ENCODE data around the gene ZNF23. TPM values are rescaled to one million over a fixed set of nuclear protein-coding genes. Genes with fewer than 3 reads are reported as not detected.

Gene ZNF23
- total and polyA plus RNA-seq, 10 of the 15 experiments (the other 5 are each of a cell fraction or from before 2014, with no cell fraction given), result 3.6 to 11.5 (median 8.7) TPM

DNA sequence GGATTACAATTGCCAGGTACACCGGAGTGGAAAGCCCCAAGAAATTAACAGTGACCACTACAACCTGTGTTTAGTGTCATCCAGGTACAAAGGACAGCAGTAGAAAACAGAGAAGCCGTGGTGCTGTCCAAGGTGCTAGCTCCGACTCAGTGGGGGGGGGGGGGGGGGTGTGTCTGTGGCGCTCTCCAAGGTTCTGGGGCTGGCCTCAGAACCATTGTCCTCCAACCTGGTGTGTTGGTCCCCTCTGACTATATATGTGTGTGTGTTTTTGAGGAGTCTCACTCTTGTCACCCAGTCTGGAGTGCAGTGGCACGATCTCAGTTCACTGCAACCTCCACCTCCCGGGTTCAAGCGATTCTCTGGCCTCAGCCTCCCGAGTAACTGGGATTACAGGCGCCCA lies 5.8 kb upstream of the ZNF23 start (continued):
- TF ChIP-seq, protein P1, sequence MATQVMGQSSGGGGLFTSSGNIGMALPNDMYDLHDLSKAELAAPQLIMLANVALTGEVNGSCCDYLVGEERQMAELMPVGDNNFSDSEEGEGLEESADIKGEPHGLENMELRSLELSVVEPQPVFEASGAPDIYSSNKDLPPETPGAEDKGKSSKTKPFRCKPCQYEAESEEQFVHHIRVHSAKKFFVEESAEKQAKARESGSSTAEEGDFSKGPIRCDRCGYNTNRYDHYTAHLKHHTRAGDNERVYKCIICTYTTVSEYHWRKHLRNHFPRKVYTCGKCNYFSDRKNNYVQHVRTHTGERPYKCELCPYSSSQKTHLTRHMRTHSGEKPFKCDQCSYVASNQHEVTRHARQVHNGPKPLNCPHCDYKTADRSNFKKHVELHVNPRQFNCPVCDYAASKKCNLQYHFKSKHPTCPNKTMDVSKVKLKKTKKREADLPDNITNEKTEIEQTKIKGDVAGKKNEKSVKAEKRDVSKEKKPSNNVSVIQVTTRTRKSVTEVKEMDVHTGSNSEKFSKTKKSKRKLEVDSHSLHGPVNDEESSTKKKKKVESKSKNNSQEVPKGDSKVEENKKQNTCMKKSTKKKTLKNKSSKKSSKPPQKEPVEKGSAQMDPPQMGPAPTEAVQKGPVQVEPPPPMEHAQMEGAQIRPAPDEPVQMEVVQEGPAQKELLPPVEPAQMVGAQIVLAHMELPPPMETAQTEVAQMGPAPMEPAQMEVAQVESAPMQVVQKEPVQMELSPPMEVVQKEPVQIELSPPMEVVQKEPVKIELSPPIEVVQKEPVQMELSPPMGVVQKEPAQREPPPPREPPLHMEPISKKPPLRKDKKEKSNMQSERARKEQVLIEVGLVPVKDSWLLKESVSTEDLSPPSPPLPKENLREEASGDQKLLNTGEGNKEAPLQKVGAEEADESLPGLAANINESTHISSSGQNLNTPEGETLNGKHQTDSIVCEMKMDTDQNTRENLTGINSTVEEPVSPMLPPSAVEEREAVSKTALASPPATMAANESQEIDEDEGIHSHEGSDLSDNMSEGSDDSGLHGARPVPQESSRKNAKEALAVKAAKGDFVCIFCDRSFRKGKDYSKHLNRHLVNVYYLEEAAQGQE (IDR thresholded peaks at IDR 0.05; ENCODE audit: low read depth, low read length), result peak; percentile 99
- TF ChIP-seq TCF3 (IDR thresholded peaks at IDR 0.05; ENCODE audit: borderline replicate concordance, insufficient read depth, low read depth, low read length) (no peak), ATF7 (IDR thresholded peaks at IDR 0.05; ENCODE audit: low read depth) (no peak), TCF7 (IDR thresholded peaks at IDR 0.05; ENCODE audit: borderline replicate concordance) (no peak), MYC (IDR thresholded peaks at IDR 0.05; ENCODE audit: insufficient read depth, insufficient read length, insufficient replicate concordance, low read length, severe bottlenecking) (no peak), EED (IDR thresholded peaks at IDR 0.05; ENCODE audit: low read depth) (no peak), CBX5 (IDR thresholded peaks at IDR 0.05; ENCODE audit: low read depth) (no peak), POLR2A (IDR thresholded peaks at IDR 0.05; ENCODE audit: low read depth, low read length) (no peak)
- TF ChIP-seq, protein P2, sequence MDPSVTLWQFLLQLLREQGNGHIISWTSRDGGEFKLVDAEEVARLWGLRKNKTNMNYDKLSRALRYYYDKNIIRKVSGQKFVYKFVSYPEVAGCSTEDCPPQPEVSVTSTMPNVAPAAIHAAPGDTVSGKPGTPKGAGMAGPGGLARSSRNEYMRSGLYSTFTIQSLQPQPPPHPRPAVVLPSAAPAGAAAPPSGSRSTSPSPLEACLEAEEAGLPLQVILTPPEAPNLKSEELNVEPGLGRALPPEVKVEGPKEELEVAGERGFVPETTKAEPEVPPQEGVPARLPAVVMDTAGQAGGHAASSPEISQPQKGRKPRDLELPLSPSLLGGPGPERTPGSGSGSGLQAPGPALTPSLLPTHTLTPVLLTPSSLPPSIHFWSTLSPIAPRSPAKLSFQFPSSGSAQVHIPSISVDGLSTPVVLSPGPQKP (IDR thresholded peaks at IDR 0.05; ENCODE audit: low read depth, low read length), result no peak

All from GM12878 (cell line).